Measurements from ENCODE around the gene ACTRT3. TPM values are rescaled to one million over a fixed set of nuclear protein-coding genes. Genes with fewer than 3 reads are reported as not detected.

The ACTRT3 gene
- total and polyA plus RNA-seq, 2 donors (not counting 3 experiments of a cell fraction or from before 2014, with no cell fraction given) = 2.6 to 3.3 TPM

DNA sequence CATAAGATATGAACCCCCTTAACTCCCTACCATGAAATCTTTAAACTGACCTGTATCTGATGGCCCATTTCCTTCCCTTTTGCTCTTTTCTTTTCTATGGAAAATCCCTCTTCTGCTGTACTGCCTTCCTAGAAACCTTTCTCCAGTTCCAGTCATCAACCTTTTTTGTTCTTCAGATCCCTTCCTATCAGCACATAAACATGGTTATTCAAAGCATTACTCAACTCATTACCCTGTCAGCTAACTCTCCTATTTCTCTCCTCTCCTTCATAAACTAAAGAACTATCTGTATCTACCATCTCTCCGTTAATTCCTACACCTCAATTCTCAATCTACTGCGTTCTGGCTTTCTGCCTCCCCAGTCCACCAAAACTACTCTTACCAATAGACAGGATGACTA is 17.5 kb downstream of the ACTRT3 start:
- BruUV-seq (replicated peaks) = no TSS peak
- Histone ChIP-seq H3K79me2 (ENCODE audit: control insufficient read depth, insufficient read depth, low read length) (no peaks in the 10 kb centered on the region), H3K9me3 (replicated peaks; ENCODE audit: control insufficient read depth, insufficient read depth, low read length) (no peaks in the 10 kb centered on the region), H3K4me3 (replicated peaks in 1 of 3; ENCODE audit: insufficient read depth in 1 of 3, low read depth in 1 of 3, low read length in 3 of 3) (no peak overlapping the region), H3K9me1 (replicated peaks; ENCODE audit: control insufficient read depth, extremely low read depth, insufficient read depth, low read length) (no peaks in the 10 kb centered on the region), H3K4me2 (ENCODE audit: insufficient read depth, low read length) (no peak overlapping the region), H3K27ac (ENCODE audit: insufficient read depth, low read depth, low read length) (no peak overlapping the region), H3K9ac (replicated peaks; ENCODE audit: extremely low read depth, insufficient read depth, low read length) (no peak overlapping the region), H2AFZ (ENCODE audit: low read depth, low read length) (no peak overlapping the region), H3K4me1 (ENCODE audit: control insufficient read depth, extremely low read depth, insufficient read depth, low read length) (no peaks in the 10 kb centered on the region), H4K20me1 (replicated peaks; ENCODE audit: control insufficient read depth, extremely low read depth, insufficient read depth, low read length) (no peaks in the 10 kb centered on the region), H3K36me3 (ENCODE audit: control insufficient read depth in 2 of 2, extremely low read depth in 1 of 2, insufficient read depth in 2 of 2, low read length in 2 of 2) (no peaks in the 10 kb centered on the region), H3K27me3 (ENCODE audit: control insufficient read depth in 2 of 2, insufficient read depth in 2 of 2, low read length in 2 of 2) (peaks cover 3 to 24% of the 10 kb centered on the region in 2 experiments)
- intact Hi-C loops (cut with micrococcal nuclease) = no loop called here
- TF ChIP-seq, protein P1, sequence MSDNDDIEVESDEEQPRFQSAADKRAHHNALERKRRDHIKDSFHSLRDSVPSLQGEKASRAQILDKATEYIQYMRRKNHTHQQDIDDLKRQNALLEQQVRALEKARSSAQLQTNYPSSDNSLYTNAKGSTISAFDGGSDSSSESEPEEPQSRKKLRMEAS (IDR thresholded peaks at IDR 0.05; ENCODE audit: insufficient read depth, insufficient read length) = no peak
- TF ChIP-seq MYC (IDR thresholded peaks at IDR 0.05; ENCODE audit: low read depth, low read length) (no peak), JUN (IDR thresholded peaks at IDR 0.05; ENCODE audit: borderline replicate concordance, insufficient read depth, insufficient read length, low read depth) (no peak)
- dilution Hi-C loops (cut with MboI; ENCODE audit: extremely low pct_ligation_motif_present, low sequenced_read_pairs) = no loop called here
- DNase-seq (ENCODE audit: low read depth, low spot score) (no peak), FAIRE-seq (no peak)
- CTCF ChIA-PET = no interaction called here
- POLR2A ChIA-PET = no interaction called here

- Histone ChIP-seq H3K36me3 (ENCODE audit: control insufficient read depth in 2 of 2, extremely low read depth in 1 of 2, insufficient read depth in 2 of 2, low read length in 2 of 2) (no peaks in the 10 kb centered on the region), H4K20me1 (replicated peaks; ENCODE audit: control insufficient read depth, extremely low read depth, insufficient read depth, low read length) (no peaks in the 10 kb centered on the region), H3K4me3 (replicated peaks in 1 of 3; ENCODE audit: insufficient read depth in 1 of 3, low read depth in 1 of 3, low read length in 3 of 3) (no peak overlapping the region), H2AFZ (ENCODE audit: low read depth, low read length) (no peak overlapping the region), H3K9me1 (replicated peaks; ENCODE audit: control insufficient read depth, extremely low read depth, insufficient read depth, low read length) (no peaks in the 10 kb centered on the region), H3K27me3 (ENCODE audit: control insufficient read depth in 2 of 2, insufficient read depth in 2 of 2, low read length in 2 of 2) (peaks cover 3 to 25% of the 10 kb centered on the region in 2 experiments), H3K9ac (replicated peaks; ENCODE audit: extremely low read depth, insufficient read depth, low read length) (no peak overlapping the region), H3K27ac (ENCODE audit: insufficient read depth, low read depth, low read length) (no peak overlapping the region), H3K9me3 (replicated peaks; ENCODE audit: control insufficient read depth, insufficient read depth, low read length) (no peaks in the 10 kb centered on the region), H3K79me2 (ENCODE audit: control insufficient read depth, insufficient read depth, low read length) (no peaks in the 10 kb centered on the region), H3K4me1 (ENCODE audit: control insufficient read depth, extremely low read depth, insufficient read depth, low read length) (no peaks in the 10 kb centered on the region), H3K4me2 (ENCODE audit: insufficient read depth, low read length) (no peak overlapping the region)
- BruUV-seq (replicated peaks) = no TSS peak
- POLR2A ChIA-PET = no interaction called here
- CTCF ChIA-PET = no interaction called here
- TF ChIP-seq GATA2 (IDR thresholded peaks at IDR 0.05; ENCODE audit: insufficient read depth, insufficient read length, low read depth, low read length) (no peak), FOS (IDR thresholded peaks at IDR 0.05; ENCODE audit: borderline replicate concordance, insufficient read depth, low read length) (no peak), POLR2AphosphoS5 (IDR thresholded peaks at IDR 0.05; ENCODE audit: insufficient read depth, low read depth, low read length) (no peak)
- FAIRE-seq = no peak
- intact Hi-C loops (cut with micrococcal nuclease) = no loop called here
- dilution Hi-C loops (cut with MboI; ENCODE audit: extremely low pct_ligation_motif_present, low sequenced_read_pairs) = no loop called here
- DNase-seq (ENCODE audit: low read depth, low spot score) = no peak
Observed at GRCh38 chr3:169750665-169751064, 18.7 kb downstream of the ACTRT3 start.
